DMS114 treated with DMSO at 0.1 percent for 48 hours (cell line): ENCODE results near the gene HAUS5.
"Not testable (repeated sequence)": the region's sequence is repeated elsewhere in the genome, so short reads cannot be mapped to it uniquely, and the experiment has no call there.

Experiments used
- DNase-seq: peaks from one replicate; lab custom pipeline; 2025; ENCODE audit not compliant: unreplicated experiment; lab: John Stamatoyannopoulos, UW

Gene HAUS5

GRCh38 chr19:35607170-35607569, 5.4 kb upstream of the HAUS5 start:
- DNase-seq: not testable (repeated sequence)

GRCh38 chr19:35607661-35608060, 4.9 kb upstream of the HAUS5 start:
- DNase-seq: no peak

GRCh38 chr19:35608251-35608650, 4.3 kb upstream of the HAUS5 start:
- no peak for DNase-seq

- DNase-seq: no peak
These were observed 2.6 kb upstream of the HAUS5 start for GRCh38 chr19:35609851-35610353.

GRCh38 chr19:35612224-35612558, 344 bp upstream of the HAUS5 start:
- DNase-seq: no peak

GRCh38 chr19:35613574-35613973, 1.0 kb downstream of the HAUS5 start:
- no peak for DNase-seq

- no peak for DNase-seq
These were observed 2.5 kb downstream of the HAUS5 start for GRCh38 chr19:35615036-35615435.

GRCh38 chr19:35618857-35619256, 6.3 kb downstream of the HAUS5 start:
- peak; percentile 25 for DNase-seq

GRCh38 chr19:35619290-35619923, 6.9 kb downstream of the HAUS5 start:
- no peak for DNase-seq

- DNase-seq: no peak
These were observed 7.5 kb downstream of the HAUS5 start for GRCh38 chr19:35620001-35620400.

GRCh38 chr19:35621708-35622107, 9.2 kb downstream of the HAUS5 start:
- no peak for DNase-seq

GRCh38 chr19:35622750-35623149, 10.2 kb downstream of the HAUS5 start:
- no peak for DNase-seq

GRCh38 chr19:35623327-35624010, 10.9 kb downstream of the HAUS5 start:
- no peak for DNase-seq

- no peak for DNase-seq
These were observed 15.7 kb downstream of the HAUS5 start for GRCh38 chr19:35628264-35628564.

- peak; percentile 99 for DNase-seq
These were observed 16.2 kb downstream of the HAUS5 start, which contains the start of gene RBM42 for GRCh38 chr19:35628565-35629331. RBM42 (plus strand) TSS chr19:35629036; CDS start chr19:35629154, 118 bp downstream.

- DNase-seq: no peak
These were observed 16.7 kb downstream of the HAUS5 start for GRCh38 chr19:35629332-35629633.

- DNase-seq: no peak
These were observed 21.3 kb downstream of the HAUS5 start for GRCh38 chr19:35633727-35634440.

- DNase-seq: no peak
These were observed 24.1 kb downstream of the HAUS5 start for GRCh38 chr19:35636651-35637050.

GRCh38 chr19:35637165-35637564, 24.6 kb downstream of the HAUS5 start:
- no peak for DNase-seq

- no peak for DNase-seq
These were observed 26.7 kb downstream of the HAUS5 start for GRCh38 chr19:35639321-35639639.

GRCh38 chr19:35639863-35640262, 27.3 kb downstream of the HAUS5 start:
- no peak for DNase-seq
